Stimulated activated CD8-positive, alpha-beta memory T cell treated with anti-CD3 and anti-CD28 coated beads, Interleukin-15, amount 100 ng/mL, for 4 hours (primary cell): ENCODE results near the gene FZD10.

Experiments used
- DNase-seq, 2 donors: peaks; one replicate each; pipeline ENCODE4 v3.0.0-alpha.2; 2020; ENCODE audit warnings: low read depth in 2 of 2

FZD10 gene

DNA sequence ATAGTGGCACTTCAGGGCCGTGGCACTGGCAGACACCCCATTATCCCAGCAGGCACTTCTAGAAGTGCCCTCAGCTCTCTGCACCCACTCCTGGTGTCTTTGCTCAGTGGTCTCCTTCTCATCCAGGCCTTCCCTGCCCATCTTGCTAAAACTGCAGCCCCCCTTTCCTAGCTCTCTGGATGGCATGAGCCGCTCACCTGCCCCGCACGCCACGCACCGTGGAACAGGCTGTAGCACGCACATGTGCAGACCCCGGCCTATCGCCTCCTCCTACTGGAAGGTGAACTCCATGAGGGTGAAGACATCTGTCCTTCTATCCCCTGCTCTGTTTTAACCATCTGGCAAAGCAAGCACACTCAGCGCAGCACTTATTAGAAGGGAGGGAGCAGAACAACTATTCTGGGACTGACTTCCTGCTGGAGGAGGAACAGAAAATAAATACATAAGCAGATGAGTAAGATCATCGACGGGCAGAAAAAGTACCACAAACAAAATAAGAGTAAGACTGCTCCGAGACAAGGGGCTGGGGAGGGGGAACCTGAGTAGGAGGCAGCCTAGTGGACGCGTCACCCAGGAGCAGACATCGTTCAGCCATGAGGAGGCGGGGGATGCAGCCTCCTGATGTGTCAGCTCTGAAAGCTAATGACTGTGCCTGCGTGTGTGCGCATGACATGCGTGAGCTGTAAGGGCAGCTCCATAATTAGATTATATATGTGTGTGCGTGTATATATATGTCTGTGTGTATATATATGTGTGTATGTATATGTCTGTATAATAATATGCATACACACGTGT lies 7.8 kb upstream of the FZD10 start:
- no peak for DNase-seq

- DNase-seq, result no peak
Measured at GRCh38 chr12:130155416-130156073, 6.7 kb upstream of the FZD10 start.

GRCh38 chr12:130156652-130157275 lies 5.5 kb upstream of the FZD10 start:
- no peak for DNase-seq

DNA sequence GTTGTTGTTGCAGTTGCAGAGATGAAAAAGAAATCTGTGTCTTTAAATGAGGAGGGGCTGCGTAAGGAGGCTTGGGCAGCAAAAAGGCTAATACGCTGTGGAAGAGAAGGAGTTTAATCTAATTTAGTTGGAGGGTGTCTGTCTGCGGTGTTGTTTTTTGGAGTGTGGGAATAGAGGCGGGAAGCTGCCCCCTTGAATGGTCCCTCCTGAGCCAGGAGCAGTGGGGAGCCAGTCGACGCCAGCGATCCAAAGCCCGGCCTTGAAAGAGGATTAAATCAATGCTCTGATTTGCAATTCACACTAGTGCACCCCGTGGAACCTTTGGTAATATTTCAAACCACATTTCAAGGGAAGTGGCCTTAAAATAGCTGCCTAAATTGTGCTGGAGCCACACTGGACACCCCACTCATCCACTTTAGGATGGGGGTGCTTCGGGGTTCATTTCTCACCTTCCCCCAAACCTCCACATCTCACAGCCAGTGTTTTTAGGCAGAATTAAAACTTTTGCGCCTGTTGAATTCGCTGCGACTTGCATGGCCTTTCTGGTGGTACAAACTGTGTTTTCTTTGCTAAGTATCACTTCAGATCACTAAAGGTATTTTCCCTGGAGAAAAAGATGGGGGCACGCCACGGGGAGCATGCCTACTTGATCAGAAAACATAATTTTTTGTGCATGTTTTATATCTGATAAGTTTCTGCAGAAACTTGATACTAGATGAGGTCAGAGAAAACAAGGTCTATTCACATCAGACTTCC lies 4.1 kb upstream of the FZD10 start:
- DNase-seq, result no peak

- DNase-seq, result no peak
Measured at GRCh38 chr12:130158754-130159059, 3.6 kb upstream of the FZD10 start.

DNA sequence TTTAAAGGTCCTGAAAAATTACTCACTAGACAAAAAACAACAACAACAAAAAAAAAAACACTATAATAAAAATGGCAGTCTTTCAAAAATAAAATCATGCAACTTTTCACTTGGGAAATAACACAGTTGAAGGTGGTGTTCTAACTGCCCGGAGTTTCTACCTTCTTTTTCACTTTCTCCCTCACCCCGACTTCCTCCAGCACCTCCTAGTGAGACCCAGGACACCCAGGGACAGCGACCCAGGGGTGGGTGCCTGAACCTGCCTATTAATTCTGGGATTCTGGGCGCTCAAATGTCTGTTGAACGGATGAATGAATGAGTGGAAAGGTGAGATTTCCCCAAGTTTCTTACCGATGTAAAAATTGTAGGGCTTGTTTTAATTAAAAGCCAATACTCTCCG lies 2.0 kb upstream of the FZD10 start:
- no peak for DNase-seq

- no peak for DNase-seq
Measured at GRCh38 chr12:130160711-130161231, 1.5 kb upstream of the FZD10 start.

GRCh38 chr12:130161261-130162243 lies 712 bp upstream of the FZD10 start:
- DNase-seq, result no peak

DNA sequence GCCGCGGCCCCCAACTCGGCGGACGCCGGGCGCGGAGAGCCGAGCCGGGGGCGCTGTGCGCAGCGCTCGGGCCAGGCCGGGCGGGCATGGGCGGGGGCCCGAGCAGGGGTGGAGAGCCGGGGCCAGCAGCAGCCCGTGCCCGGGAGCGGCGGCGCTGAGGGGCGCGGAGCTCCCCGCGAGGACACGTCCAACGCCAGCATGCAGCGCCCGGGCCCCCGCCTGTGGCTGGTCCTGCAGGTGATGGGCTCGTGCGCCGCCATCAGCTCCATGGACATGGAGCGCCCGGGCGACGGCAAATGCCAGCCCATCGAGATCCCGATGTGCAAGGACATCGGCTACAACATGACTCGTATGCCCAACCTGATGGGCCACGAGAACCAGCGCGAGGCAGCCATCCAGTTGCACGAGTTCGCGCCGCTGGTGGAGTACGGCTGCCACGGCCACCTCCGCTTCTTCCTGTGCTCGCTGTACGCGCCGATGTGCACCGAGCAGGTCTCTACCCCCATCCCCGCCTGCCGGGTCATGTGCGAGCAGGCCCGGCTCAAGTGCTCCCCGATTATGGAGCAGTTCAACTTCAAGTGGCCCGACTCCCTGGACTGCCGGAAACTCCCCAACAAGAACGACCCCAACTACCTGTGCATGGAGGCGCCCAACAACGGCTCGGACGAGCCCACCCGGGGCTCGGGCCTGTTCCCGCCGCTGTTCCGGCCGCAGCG lies 639 bp downstream of the FZD10 start:
- DNase-seq, result no peak

- DNase-seq, result no peak
Measured at GRCh38 chr12:130163461-130164215, 1.4 kb downstream of the FZD10 start.

DNA sequence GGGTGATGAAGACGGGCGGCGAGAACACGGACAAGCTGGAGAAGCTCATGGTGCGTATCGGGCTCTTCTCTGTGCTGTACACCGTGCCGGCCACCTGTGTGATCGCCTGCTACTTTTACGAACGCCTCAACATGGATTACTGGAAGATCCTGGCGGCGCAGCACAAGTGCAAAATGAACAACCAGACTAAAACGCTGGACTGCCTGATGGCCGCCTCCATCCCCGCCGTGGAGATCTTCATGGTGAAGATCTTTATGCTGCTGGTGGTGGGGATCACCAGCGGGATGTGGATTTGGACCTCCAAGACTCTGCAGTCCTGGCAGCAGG lies 1.9 kb downstream of the FZD10 start:
- DNase-seq, result no peak

DNA sequence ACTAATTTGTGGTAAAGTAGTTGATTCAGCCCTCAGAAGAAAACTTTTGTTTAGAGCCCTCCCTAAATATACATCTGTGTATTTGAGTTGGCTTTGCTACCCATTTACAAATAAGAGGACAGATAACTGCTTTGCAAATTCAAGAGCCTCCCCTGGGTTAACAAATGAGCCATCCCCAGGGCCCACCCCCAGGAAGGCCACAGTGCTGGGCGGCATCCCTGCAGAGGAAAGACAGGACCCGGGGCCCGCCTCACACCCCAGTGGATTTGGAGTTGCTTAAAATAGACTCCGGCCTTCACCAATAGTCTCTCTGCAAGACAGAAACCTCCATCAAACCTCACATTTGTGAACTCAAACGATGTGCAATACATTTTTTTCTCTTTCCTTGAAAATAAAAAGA lies 2.7 kb downstream of the FZD10 start:
- no peak for DNase-seq

DNA sequence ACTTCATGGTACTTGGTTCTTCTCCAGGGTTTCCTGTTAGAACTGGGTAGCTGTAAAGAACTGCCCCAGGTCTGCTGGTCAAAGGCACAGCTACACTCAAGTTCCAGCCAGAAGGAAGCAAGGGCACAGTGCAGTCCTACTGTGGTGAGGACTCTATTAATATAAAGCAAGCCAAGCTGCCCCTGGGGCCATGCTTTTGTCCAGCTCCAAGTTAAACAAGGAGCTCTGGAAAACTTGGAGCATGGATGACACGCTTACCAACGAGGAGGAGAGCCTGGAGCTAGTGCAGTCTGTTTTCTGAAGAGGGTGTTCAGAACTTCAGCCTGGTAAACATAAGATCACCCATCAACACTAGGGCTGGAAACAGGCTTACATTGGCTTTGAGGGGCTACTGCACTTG lies 4.0 kb downstream of the FZD10 start:
- no peak for DNase-seq

DNA sequence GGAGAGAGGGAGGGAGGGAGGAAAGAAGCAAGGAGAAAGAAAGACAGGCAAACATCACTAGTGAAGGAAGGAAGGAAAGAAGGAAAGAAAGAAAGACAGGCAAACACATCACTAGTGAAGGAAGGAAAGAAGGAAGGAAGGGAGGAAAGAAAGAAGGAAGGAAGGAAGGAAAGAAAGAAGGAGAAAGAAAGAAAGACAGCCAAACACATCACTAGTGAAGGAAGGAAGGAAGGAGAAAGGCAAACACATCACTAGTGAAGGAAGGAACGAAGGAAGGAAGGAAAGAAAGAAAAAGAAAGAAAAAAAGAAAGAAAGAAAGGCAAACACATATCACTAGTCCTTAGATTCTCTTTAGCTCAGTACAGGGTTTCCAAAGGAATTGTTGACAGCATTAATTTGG lies 5.3 kb downstream of the FZD10 start:
- no peak for DNase-seq

- no peak for DNase-seq
Measured at GRCh38 chr12:130169256-130169655, 7.0 kb downstream of the FZD10 start.

- no peak for DNase-seq
Measured at GRCh38 chr12:130169924-130170323, 7.7 kb downstream of the FZD10 start.

DNA sequence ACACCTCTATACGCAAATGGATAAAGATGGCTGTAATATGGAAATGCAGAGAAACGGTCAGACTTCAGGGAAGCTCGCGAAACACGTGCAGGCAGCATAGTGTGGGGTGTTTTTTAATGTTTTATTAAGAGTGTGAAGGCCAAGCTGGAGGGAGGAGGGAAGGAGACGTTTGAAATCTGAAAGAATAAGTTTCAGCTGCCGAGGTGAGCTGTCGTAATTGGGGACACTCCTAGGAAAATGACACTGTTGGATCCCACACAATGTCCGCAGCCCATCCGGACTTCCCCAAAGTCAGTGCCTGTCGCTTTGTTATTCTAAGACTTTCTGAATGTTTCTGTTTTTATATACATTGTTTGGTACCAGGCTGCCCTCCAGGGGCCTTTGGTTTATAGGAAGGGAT lies 8.3 kb downstream of the FZD10 start:
- DNase-seq, result no peak

DNA sequence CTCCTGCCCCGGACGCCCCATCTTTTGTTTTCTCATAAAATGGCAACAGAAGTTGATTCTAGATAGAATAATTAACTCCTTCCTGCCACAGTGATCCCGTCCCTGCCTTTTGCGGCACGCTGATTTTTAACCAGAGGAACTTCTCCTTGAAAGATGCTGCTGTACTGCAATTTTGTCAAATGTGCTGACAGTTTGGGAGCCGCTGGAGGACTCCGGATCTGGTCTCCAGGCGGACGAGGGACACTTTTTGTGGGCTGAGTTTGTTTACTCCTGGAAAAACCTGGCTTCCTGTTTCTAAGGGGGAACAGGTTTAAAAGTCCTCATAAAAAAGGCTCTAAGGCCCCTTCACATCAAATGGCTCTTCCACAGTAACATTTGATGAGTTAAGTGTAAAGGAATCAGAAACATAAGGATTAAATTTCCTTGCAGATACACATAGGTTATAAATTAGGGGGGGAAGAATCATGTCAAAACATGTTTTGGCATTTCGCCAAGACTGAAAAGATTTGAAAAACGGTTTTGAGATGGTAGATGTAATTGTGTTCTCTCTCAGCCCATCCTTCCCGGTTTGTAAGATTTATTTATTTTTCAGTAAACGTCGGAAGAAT lies 15.5 kb downstream of the FZD10 start:
- DNase-seq, result no peak

DNA sequence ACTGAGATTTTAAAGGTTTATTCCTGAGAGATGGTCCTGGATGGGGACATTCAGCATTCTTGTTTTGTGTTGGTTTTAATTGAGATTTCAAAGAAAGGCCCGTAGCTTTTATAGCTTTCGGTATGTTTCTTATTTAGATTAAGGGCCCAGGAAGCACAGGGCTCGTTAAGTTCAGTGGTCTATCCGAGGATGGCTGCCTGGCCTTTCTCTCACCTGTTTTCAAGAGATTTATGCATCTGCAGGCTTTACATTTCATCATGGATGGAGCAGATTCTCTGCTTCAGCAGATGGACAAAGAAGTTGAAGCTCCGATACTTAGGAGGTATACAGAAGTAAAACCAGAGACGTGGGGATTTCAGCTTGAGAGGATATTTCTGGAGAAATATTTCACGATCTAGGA lies 16.0 kb downstream of the FZD10 start:
- no peak for DNase-seq
